T-cell (primary cell): Measurements from ENCODE around the gene TMEM208. TPM values are rescaled to one million over a fixed set of nuclear protein-coding genes. Genes with fewer than 3 reads are reported as not detected.

Experiments used
- ATAC-seq, 4 experiments: fragments of 200-7000 bp in 3 of 4; fragments of 150-1000 bp in 1 of 4; cut with Tn5 transposase; replicated peaks in 1 of 4; 1 replicate in 3 of 4; 2 replicates in 1 of 4; pipeline ENCODE4 v1.10.0; 2021; ENCODE audit warnings: moderate library complexity in 3 of 4, mild to moderate bottlenecking in 2 of 4, moderate number of reproducible peaks in 1 of 4
- CTCF ChIA-PET, 2 donors: fragments of 300-600 bp; sonication (Branson Sonifier 250); formaldehyde crosslinking; loops; one replicate each; lab custom pipeline; 2022; ENCODE audit warnings: antibody characterized with exemption in 2 of 2; lab: Charles Lee
- POLR2A ChIA-PET, 2 donors: fragments of 300-600 bp; sonication (Branson Sonifier 250); formaldehyde crosslinking; loops; one replicate each; lab custom pipeline; 2022; ENCODE audit warnings: antibody characterized with exemption in 2 of 2; lab: Charles Lee
- DNase-seq, 35 experiments: peaks; one replicate each; pipeline versions ENCODE4 v3.0.0 to v3.0.0-alpha.2; 2013 to 2023
- H3K27ac ChIP-seq: one replicate; pipeline ENCODE4 v1.5.1; 2013; ENCODE audit warnings: low read length
- H3K27me3 ChIP-seq, 2 experiments: replicated peaks in 1 of 2; 1 replicate in 1 of 2; 2 replicates in 1 of 2; pipeline versions ENCODE4 v1.6.1 to v1.7.0; 2013; ENCODE audit warnings: low read length in 1 of 2, mixed read lengths in 1 of 2; ENCODE audit not compliant: control insufficient read depth in 2 of 2, insufficient read depth in 2 of 2; ENCODE audit errors: extremely low read depth in 1 of 2
- H3K36me3 ChIP-seq, 2 donors: 1 replicate in 1 of 2; 2 replicates in 1 of 2; pipeline versions ENCODE4 v1.6.1 to v1.7.0; 2013; ENCODE audit warnings: low read length in 1 of 2; ENCODE audit not compliant: control insufficient read depth in 2 of 2, insufficient read depth in 1 of 2; ENCODE audit errors: extremely low read depth in 1 of 2
- H3K4me1 ChIP-seq, 2 experiments: 1 replicate in 1 of 2; 2 replicates in 1 of 2; pipeline versions ENCODE4 v1.6.1 to v1.7.0; 2013; ENCODE audit warnings: low read length in 2 of 2, mixed read lengths in 1 of 2; ENCODE audit not compliant: insufficient read depth in 2 of 2, control insufficient read depth in 1 of 2; ENCODE audit errors: extremely low read depth in 1 of 2
- H3K4me3 ChIP-seq, 2 donors: 1 replicate in 1 of 2; 2 replicates in 1 of 2; pipeline versions ENCODE4 v1.5.1 to v1.7.0; 2013; ENCODE audit warnings: mild to moderate bottlenecking in 2 of 2, low read length in 1 of 2, moderate library complexity in 1 of 2; ENCODE audit not compliant: control insufficient read depth in 1 of 2; ENCODE audit errors: extremely low read depth in 1 of 2
- H3K9me3 ChIP-seq: 2 replicates; pipeline ENCODE4 v1.7.0; 2013
- H3K27ac Mint-ChIP-seq, 2 donors: one replicate each; pipeline ENCODE4 v1.8.0; 2020 to 2021; ENCODE audit warnings: mild to moderate bottlenecking in 2 of 2, mixed read lengths in 2 of 2
- H3K27me3 Mint-ChIP-seq, 2 donors: one replicate each; pipeline ENCODE4 v1.8.0; 2021 to 2022; ENCODE audit warnings: mixed read lengths in 2 of 2
- H3K36me3 Mint-ChIP-seq: one replicate; pipeline ENCODE4 v1.8.0; 2021; ENCODE audit warnings: mixed read lengths
- H3K4me1 Mint-ChIP-seq, 3 donors: one replicate each; pipeline ENCODE4 v1.8.0; 2020 to 2022; ENCODE audit warnings: mixed read lengths in 3 of 3, mild to moderate bottlenecking in 1 of 3
- H3K4me3 Mint-ChIP-seq, 3 donors: one replicate each; pipeline ENCODE4 v1.8.0; 2020 to 2022; ENCODE audit warnings: mild to moderate bottlenecking in 3 of 3, mixed read lengths in 3 of 3, moderate library complexity in 3 of 3
- H3K9me3 Mint-ChIP-seq, 3 donors: one replicate each; pipeline ENCODE4 v1.8.0; 2020 to 2022; ENCODE audit warnings: mixed read lengths in 3 of 3
- WGBS: methylation state at CpG from one replicate; pipeline ENCODE4 v1.1.5; 2013; ENCODE audit warnings: missing lambda C conversion rate; ENCODE audit not compliant: insufficient coverage; 5-methylcytosine and 5-hydroxymethylcytosine counted together
- total RNA-seq, 35 experiments: library from RNA in 6 of 35; stranded (reverse) in 6 of 35; fragments of 120-200 nt in 1 of 35; gene quantifications; one replicate each; pipeline versions ENCODE4 v1.2.1 to v1.2.4 and lab custom pipeline; 2013 to 2026

The TMEM208 gene
- total RNA-seq, 5 donors from 2014 or later (not counting 1 experiment from before 2014, with no cell fraction given), result 28.5 to 40.3 (median 34.8) TPM

GRCh38 chr16:67269766-67270165 is 42.8 kb downstream of the TMEM208 start:
- Histone ChIP-seq H3K36me3 (no peaks in the 10 kb centered on the region), H3K27me3 (peaks cover 0 to 11% of the 10 kb centered on the region in 2 experiments), H3K9me3 (no peaks in the 10 kb centered on the region), H3K4me1 (no peaks in the 10 kb centered on the region), H3K27ac (no peak overlapping the region), H3K4me3 (no peak overlapping the region)
- DNase-seq (no peak), ATAC-seq (no peak)
- no peaks in the 10 kb centered on the region for H3K27me3 Mint-ChIP-seq
- no peak overlapping the region for H3K4me3 Mint-ChIP-seq
- no peaks in the 10 kb centered on the region for H3K36me3 Mint-ChIP-seq
- no peak overlapping the region for H3K27ac Mint-ChIP-seq
- H3K9me3 Mint-ChIP-seq, result no peaks in the 10 kb centered on the region
- 80% methylated on average over 1 of the region's 5 CpGs for WGBS
- ChIA-PET POLR2A (no interaction called here), CTCF (no interaction called here)
- no peaks in the 10 kb centered on the region for H3K4me1 Mint-ChIP-seq

GRCh38 chr16:67270931-67271338 is 44.0 kb downstream of the TMEM208 start:
- H3K9me3 Mint-ChIP-seq, result no peaks in the 10 kb centered on the region
- peaks cover 0 to 3% (median 3%) of the 10 kb centered on the region in 3 donors for H3K4me1 Mint-ChIP-seq
- no peak for DNase-seq

GRCh38 chr16:67271446-67271845 is 44.5 kb downstream of the TMEM208 start:
- no peak overlapping the region for H3K4me3 Mint-ChIP-seq
- no peaks in the 10 kb centered on the region for H3K9me3 Mint-ChIP-seq
- H3K27me3 ChIP-seq, result no peaks in the 10 kb centered on the region
- no peaks in the 10 kb centered on the region for H3K4me1 ChIP-seq
- POLR2A ChIA-PET, result no interaction called here
- 100% methylated on average over 1 of the region's 4 CpGs for WGBS
- H3K4me3 ChIP-seq, result no peak overlapping the region
- H3K27me3 Mint-ChIP-seq, result no peaks in the 10 kb centered on the region
- DNase-seq, result no peak
- no peak for ATAC-seq
- H3K36me3 ChIP-seq, result peaks cover 3 to 8% of the 10 kb centered on the region in 2 donors
- no peak overlapping the region for H3K27ac ChIP-seq
- CTCF ChIA-PET, result no interaction called here
- H3K4me1 Mint-ChIP-seq, result peaks cover 0 to 4% (median 3%) of the 10 kb centered on the region in 3 donors
- no peak overlapping the region for H3K27ac Mint-ChIP-seq
- no peaks in the 10 kb centered on the region for H3K9me3 ChIP-seq
- H3K36me3 Mint-ChIP-seq, result peaks cover 3% of the 10 kb centered on the region

More at GRCh38 chr16:67270931-67271338, 44.0 kb downstream of the TMEM208 start:
- Histone ChIP-seq H3K4me1 (no peaks in the 10 kb centered on the region), H3K27ac (no peak overlapping the region), H3K9me3 (no peaks in the 10 kb centered on the region), H3K36me3 (peaks cover 0 to 4% of the 10 kb centered on the region in 2 donors), H3K4me3 (no peak overlapping the region), H3K27me3 (peaks cover 0 to 2% of the 10 kb centered on the region in 2 experiments)
- ATAC-seq, result peak in 1 of 4 experiments; percentile 11
- WGBS, result 82% methylated on average over 5 of the region's 11 CpGs
- H3K27me3 Mint-ChIP-seq, result no peaks in the 10 kb centered on the region
- no peak overlapping the region for H3K4me3 Mint-ChIP-seq
- H3K27ac Mint-ChIP-seq, result no peak overlapping the region
- ChIA-PET POLR2A (interaction anchor here in 1 of 2 donors (0.6 kb wide), 1 partner anchor 14 kb away, joined by 3 read pairs; no protein-coding TSS in a partner anchor), CTCF (no interaction called here)
- H3K36me3 Mint-ChIP-seq, result no peaks in the 10 kb centered on the region

- H3K4me3 Mint-ChIP-seq, result no peak overlapping the region
These were observed 48.4 kb downstream of the TMEM208 start for GRCh38 chr16:67275321-67275720.

GRCh38 chr16:67277294-67277998 is 50.5 kb downstream of the TMEM208 start:
- Histone ChIP-seq H3K27ac (no peak overlapping the region), H3K36me3 (peaks cover 3 to 10% of the 10 kb centered on the region in 2 donors), H3K9me3 (no peaks in the 10 kb centered on the region), H3K4me1 (peaks cover 6 to 24% of the 10 kb centered on the region in 2 experiments), H3K27me3 (no peaks in the 10 kb centered on the region), H3K4me3 (no peak overlapping the region)
- peaks cover 9% of the 10 kb centered on the region for H3K36me3 Mint-ChIP-seq
- no peaks in the 10 kb centered on the region for H3K27me3 Mint-ChIP-seq
- peaks cover 9 to 19% (median 16%) of the 10 kb centered on the region in 3 donors for H3K4me1 Mint-ChIP-seq
- ChIA-PET POLR2A (no interaction called here), CTCF (no interaction called here)
- no peak for DNase-seq
- 94% methylated on average over 4 of the region's 4 CpGs for WGBS
- H3K9me3 Mint-ChIP-seq, result no peaks in the 10 kb centered on the region
- H3K27ac Mint-ChIP-seq, result peak overlapping the region in 1 of 2 donors; percentile 58
- peak overlapping the region; percentile 43 to 53 (median 51) for H3K4me3 Mint-ChIP-seq
- ATAC-seq, result no peak

More at GRCh38 chr16:67275321-67275720, 48.4 kb downstream of the TMEM208 start:
- POLR2A ChIA-PET, result no interaction called here
- WGBS, result no CpG with 5 or more reads among the region's 2 CpGs
- Mint-ChIP-seq H3K27me3 (no peaks in the 10 kb centered on the region), H3K4me1 (peaks cover 9 to 18% (median 15%) of the 10 kb centered on the region in 3 donors), H3K27ac (no peak overlapping the region), H3K36me3 (peaks cover 9% of the 10 kb centered on the region), H3K9me3 (no peaks in the 10 kb centered on the region)
- Histone ChIP-seq H3K27ac (no peak overlapping the region), H3K9me3 (no peaks in the 10 kb centered on the region), H3K27me3 (no peaks in the 10 kb centered on the region), H3K36me3 (peaks cover 3 to 10% of the 10 kb centered on the region in 2 donors), H3K4me1 (peaks cover 6 to 22% of the 10 kb centered on the region in 2 experiments), H3K4me3 (no peak overlapping the region)
- DNase-seq, result no peak
- CTCF ChIA-PET, result no interaction called here
- ATAC-seq, result no peak

- H3K27me3 Mint-ChIP-seq, result no peaks in the 10 kb centered on the region
- H3K27ac ChIP-seq, result peak overlapping the region; percentile 52
- H3K9me3 ChIP-seq, result no peaks in the 10 kb centered on the region
- DNase-seq (no peak), ATAC-seq (no peak)
- peak overlapping the region; percentile 78 to 89 for H3K4me3 ChIP-seq
- peaks cover 6 to 24% of the 10 kb centered on the region in 2 experiments for H3K4me1 ChIP-seq
- H3K4me3 Mint-ChIP-seq, result peak overlapping the region; percentile 75 to 80 (median 77)
- no peaks in the 10 kb centered on the region for H3K27me3 ChIP-seq
- H3K4me1 Mint-ChIP-seq, result peaks cover 9 to 19% (median 16%) of the 10 kb centered on the region in 3 donors
- H3K36me3 Mint-ChIP-seq, result peaks cover 9% of the 10 kb centered on the region
- H3K27ac Mint-ChIP-seq, result peak overlapping the region; percentile 55 to 79
- H3K9me3 Mint-ChIP-seq, result no peaks in the 10 kb centered on the region
- 64% methylated on average over 10 of the region's 13 CpGs for WGBS
- ChIA-PET CTCF (interaction anchor here (0.5 to 0.6 kb wide), 2 partner anchors 144 to 444 kb away, joined by 3 to 4 read pairs; no protein-coding TSS in a partner anchor), POLR2A (no interaction called here)
- peaks cover 10 to 11% of the 10 kb centered on the region in 2 donors for H3K36me3 ChIP-seq
These were observed 51.3 kb downstream of the TMEM208 start for GRCh38 chr16:67277999-67278772.
